BJ (cell line): ENCODE data around the gene PQBP1. TPM values are rescaled to one million over a fixed set of nuclear protein-coding genes. Genes with fewer than 3 reads are reported as not detected.
A peak's percentile ranks its signal among the peaks of the same experiment; 100 is the strongest.

Experiments used
- CTCF ChIA-PET: fragments of 350-600 bp; formaldehyde crosslinking; extraction: SDS; loops from one replicate; lab custom pipeline; 2021; ENCODE audit warnings: antibody characterized with exemption, inconsistent platforms; lab: Yijun Ruan, JAX
- POLR2A ChIA-PET: fragments of 300-600 bp; sonication (Branson Sonifier 250); formaldehyde crosslinking; extraction: SDS; loops from one replicate; lab custom pipeline; 2021; ENCODE audit warnings: antibody characterized with exemption; lab: Charles Lee
- DNase-seq: peaks from one replicate; pipeline ENCODE4 v3.0.0-alpha.2; 2011; ENCODE audit warnings: low read depth
- H3K27me3 ChIP-seq: 2 replicates; pipeline ENCODE4 v1.6.0; 2011; ENCODE audit warnings: low read length; ENCODE audit not compliant: control insufficient read depth, insufficient read depth
- H3K36me3 ChIP-seq: 2 replicates; pipeline ENCODE4 v1.5.1; 2011; ENCODE audit warnings: low read length; ENCODE audit not compliant: control insufficient read depth, insufficient read depth
- H3K4me3 ChIP-seq: 2 replicates; pipeline ENCODE4 v1.5.1; 2011; ENCODE audit warnings: low read depth, mild to moderate bottlenecking, control low read depth, low read length
- CTCF ChIP-seq: IDR thresholded peaks from 2 replicates; pipeline ENCODE4 v1.5.1; 2011; ENCODE audit warnings: low read depth, mild to moderate bottlenecking, control low read depth, inconsistent platforms, low read length, moderate library complexity; ENCODE audit not compliant: insufficient read depth
- polyA plus RNA-seq: library from polyadenylated mRNA; depleted of rRNA; stranded (reverse); fragments of >200 nt; gene quantifications from 2 replicates; pipeline ENCODE4 v1.2.3, GENCODE V29; 2011

PQBP1 gene
- polyA plus RNA-seq, 1 experiment, result 89.6 TPM

GRCh38 chrX:48890934-48891401 lies 6.8 kb upstream of the PQBP1 start:
- no peak for TF ChIP-seq CTCF
- H3K36me3 ChIP-seq, result peaks cover 6% of the 10 kb centered on the region; the same call in 1 of the 2 replicates
- DNase-seq, result no peak
- POLR2A ChIA-PET, result no interaction called here
- H3K4me3 ChIP-seq, result peak overlapping the region; percentile 51
- H3K27me3 ChIP-seq, result no peaks in the 10 kb centered on the region
- CTCF ChIA-PET, result interaction anchor here (1.1 to 1.5 kb wide), 2 partner anchors 20 to 151 kb away, joined by 3 read pairs; partner anchors contain the start of gene SLC35A2

GRCh38 chrX:48891402-48892288 lies 6.1 kb upstream of the PQBP1 start:
- Histone ChIP-seq H3K4me3 (peak overlapping the region; percentile 51), H3K36me3 (peaks cover 6% of the 10 kb centered on the region; the same call in 1 of the 2 replicates), H3K27me3 (no peaks in the 10 kb centered on the region)
- POLR2A ChIA-PET, result no interaction called here
- TF ChIP-seq CTCF, result peak; percentile 66
- peak; percentile 51 for DNase-seq
- CTCF ChIA-PET, result interaction anchor here (1.0 to 1.5 kb wide), 3 partner anchors 20 to 151 kb away, joined by 3 read pairs; partner anchors contain the start of gene SLC35A2

- Histone ChIP-seq H3K36me3 (peaks cover 6% of the 10 kb centered on the region; the same call in 1 of the 2 replicates), H3K4me3 (no peak overlapping the region), H3K27me3 (no peaks in the 10 kb centered on the region)
- DNase-seq, result no peak
- ChIA-PET CTCF (no interaction called here), POLR2A (no interaction called here)
- TF ChIP-seq CTCF, result no peak
Observed at GRCh38 chrX:48892896-48893295, 4.8 kb upstream of the PQBP1 start.

GRCh38 chrX:48893556-48894348 lies 4.0 kb upstream of the PQBP1 start:
- H3K4me3 ChIP-seq, result no peak overlapping the region
- peaks cover 6% of the 10 kb centered on the region; the same call in 1 of the 2 replicates for H3K36me3 ChIP-seq
- ChIA-PET CTCF (no interaction called here), POLR2A (no interaction called here)
- no peak for DNase-seq
- no peaks in the 10 kb centered on the region for H3K27me3 ChIP-seq
- TF ChIP-seq CTCF, result no peak

- Histone ChIP-seq H3K36me3 (peaks cover 6% of the 10 kb centered on the region; the same call in 1 of the 2 replicates), H3K4me3 (no peak overlapping the region), H3K27me3 (no peaks in the 10 kb centered on the region)
- TF ChIP-seq CTCF, result no peak
- DNase-seq, result no peak
- CTCF ChIA-PET, result no interaction called here
- POLR2A ChIA-PET, result no interaction called here
Observed at GRCh38 chrX:48894891-48895290, 2.8 kb upstream of the PQBP1 start.
